Esophagus squamous epithelium (tissue), 4 donors: ENCODE results near the gene TCERG1L.

Experiments
- CTCF ChIP-seq, 6 experiments: fragments of 450-650 bp in 4 of 6; fragments of 200-600 bp in 2 of 6; sonication (generic) in 2 of 6; IDR thresholded peaks; one replicate each; pipeline ENCODE4 v1.5.1; 2016 to 2019; ENCODE audit warnings: antibody characterized with exemption in 6 of 6, mild to moderate bottlenecking in 4 of 6, moderate library complexity in 4 of 6
- POLR2A ChIP-seq, 4 donors: fragments of 450-650 bp; IDR thresholded peaks; one replicate each; pipeline ENCODE4 v1.6.1; 2017; ENCODE audit warnings: antibody characterized with exemption in 4 of 4, mild to moderate bottlenecking in 4 of 4, moderate library complexity in 3 of 4

- no peak for TF ChIP-seq POLR2A (IDR thresholded peaks at IDR 0.05)
- no peak for TF ChIP-seq CTCF (IDR thresholded peaks at IDR 0.05)
Observed at GRCh38 chr10:131245475-131246059, 66.0 kb downstream of the TCERG1L start.
